Spleen (tissue), 11 donors: ENCODE measurements around the gene BAZ1A. TPM values are rescaled to one million over a fixed set of nuclear protein-coding genes. Genes with fewer than 3 reads are reported as not detected.
A peak's percentile ranks its signal among the peaks of the same experiment; 100 is the strongest.

Experiments
- DNase-seq: peaks from one replicate; pipeline ENCODE4 v3.0.0-alpha.2; 2020
- H3K27ac ChIP-seq, 8 donors: fragments of 200-600 bp; sonication (generic) in 7 of 8; 1 replicate in 4 of 8; 2 replicates in 4 of 8; pipeline versions ENCODE4 v1.5.0 to v1.8.0; 2016 to 2021; ENCODE audit warnings: inconsistent platforms in 4 of 8, mild to moderate bottlenecking in 4 of 8, moderate library complexity in 1 of 8
- H3K27me3 ChIP-seq, 7 donors: fragments of 200-600 bp; sonication (generic) in 6 of 7; replicated peaks in 1 of 7; 1 replicate in 4 of 7; 2 replicates in 3 of 7; pipeline versions ENCODE4 v1.5.0 to v1.8.0; 2016 to 2021; ENCODE audit warnings: inconsistent platforms in 3 of 7, mild to moderate bottlenecking in 1 of 7
- H3K36me3 ChIP-seq, 6 donors: fragments of 200-600 bp; sonication (generic) in 5 of 6; 1 replicate in 4 of 6; 2 replicates in 2 of 6; pipeline versions ENCODE4 v1.5.0 to v1.8.0; 2016 to 2021; ENCODE audit warnings: inconsistent platforms in 2 of 6
- H3K4me1 ChIP-seq, 6 donors: fragments of 200-600 bp; sonication (generic) in 5 of 6; 1 replicate in 3 of 6; 2 replicates in 3 of 6; pipeline versions ENCODE4 v1.5.0 to v1.8.0; 2016 to 2021; ENCODE audit warnings: inconsistent platforms in 3 of 6
- H3K4me3 ChIP-seq, 8 donors: fragments of 200-600 bp; sonication (generic) in 7 of 8; 1 replicate in 4 of 8; 2 replicates in 4 of 8; pipeline versions ENCODE4 v1.5.0 to v1.8.0; 2016 to 2021; ENCODE audit warnings: inconsistent platforms in 4 of 8, mild to moderate bottlenecking in 4 of 8, moderate library complexity in 2 of 8
- H3K9me3 ChIP-seq, 8 donors: fragments of 200-600 bp; sonication (generic) in 7 of 8; 1 replicate in 4 of 8; 2 replicates in 4 of 8; pipeline versions ENCODE4 v1.5.0 to v1.8.0; 2016 to 2021; ENCODE audit warnings: inconsistent platforms in 4 of 8
- CTCF ChIP-seq, 11 experiments: fragments of 200-600 bp in 7 of 11; fragments of 450-650 bp in 4 of 11; sonication (generic) in 4 of 11; IDR thresholded peaks in 8 of 11; conservative IDR thresholded peaks in 3 of 11; 1 replicate in 7 of 11; 2 replicates in 4 of 11; pipeline versions ENCODE4 v1.4.0 to v1.8.0; 2016 to 2021; ENCODE audit warnings: antibody characterized with exemption in 11 of 11, inconsistent platforms in 4 of 11, mild to moderate bottlenecking in 1 of 11
- POLR2A ChIP-seq, 3 donors: fragments of 450-650 bp; IDR thresholded peaks; one replicate each; pipeline ENCODE4 v1.5.1; 2017; ENCODE audit warnings: antibody characterized with exemption in 3 of 3, mild to moderate bottlenecking in 1 of 3
- POLR2AphosphoS5 ChIP-seq, 3 donors: sonication (generic); formaldehyde crosslinking; IDR thresholded peaks; one replicate each; pipeline ENCODE4 v1.5.1; 2017; ENCODE audit warnings: antibody characterized with exemption in 3 of 3
- WGBS, 5 donors: extraction: QIAGEN DNeasy Blood & Tissue Kit in 3 of 5; methylation state at CpG; one replicate each; pipeline versions ENCODE4 v1.1.5 to v1.1.7; 2013 to 2018; 5-methylcytosine and 5-hydroxymethylcytosine counted together
- intact Hi-C: fragments of 100-400 bp; cut with DNase I; formaldehyde crosslinking; loops from one replicate; pipeline ENCODE4 v1.15.0; 2023; ENCODE audit warnings: low total_unique reads
- polyA plus RNA-seq, 3 donors: library from polyadenylated mRNA; stranded (reverse); fragments of 200-250 nt; gene quantifications; one replicate each; pipeline ENCODE4 v1.2.1, GENCODE V29; 2013
- total RNA-seq, 7 donors: library from RNA; depleted of rRNA in 3 of 7; stranded (reverse); fragments of >200 nt in 3 of 7; fragmentation: NEBNext Ultra II Directional in 4 of 7; extraction: Animal tissue kit (Norgen Biotek cat#: 25700) in 4 of 7; gene quantifications; one replicate each; pipeline versions ENCODE4 v1.1.0 to v1.2.1, GENCODE V29; 2016 to 2021
- donor health status: healthy with polysubstance abuse.
- donor health status: DM: no; HTN: no; CAD: no; lungs with moderate emphysema.
- donor health status: DM: no; HTN: no; CAD: no.
- donor health status: Bipolar disorder and iron deficiency.
- donor health status: healthy.
- donor health status: DM: no; HTN: no; CAD: no.
- donor health status: DM: yes; HTN: yes; CAD: no.

BAZ1A gene
- total and polyA plus RNA-seq, 10 donors: 22.3 to 126 (median 64.5) TPM

GRCh38 chr14:34750670-34751069 is 124.5 kb downstream of the BAZ1A start:
- peaks cover 0 to 56% (median 26%) of the 10 kb centered on the region in 6 donors for H3K36me3 ChIP-seq
- no peaks in the 10 kb centered on the region for H3K9me3 ChIP-seq
- no peaks in the 10 kb centered on the region for H3K27me3 ChIP-seq
- no peak overlapping the region for H3K27ac ChIP-seq
- H3K4me3 ChIP-seq: no peak overlapping the region
- TF ChIP-seq POLR2AphosphoS5 (IDR thresholded peaks at IDR 0.05) (no peak), CTCF (IDR thresholded peaks at IDR 0.05 in 8 of 11, conservative IDR thresholded peaks at IDR 0.05 in 3 of 11) (no peak), POLR2A (IDR thresholded peaks at IDR 0.05) (no peak)
- no peak for DNase-seq
- no peaks in the 10 kb centered on the region for H3K4me1 ChIP-seq
- intact Hi-C loops: no loop called here

GRCh38 chr14:34750233-34750632 is 124.9 kb downstream of the BAZ1A start:
- H3K4me1 ChIP-seq: no peaks in the 10 kb centered on the region
- 93 to 98% (median 96%) methylated on average over 2 of the region's 2 CpGs for WGBS, 5 donors
- DNase-seq: no peak
- no peak overlapping the region for H3K4me3 ChIP-seq
- H3K36me3 ChIP-seq: peaks cover 0 to 52% (median 22%) of the 10 kb centered on the region in 6 donors
- H3K9me3 ChIP-seq: no peaks in the 10 kb centered on the region
- intact Hi-C loops: no loop called here
- H3K27me3 ChIP-seq: no peaks in the 10 kb centered on the region
- H3K27ac ChIP-seq: no peak overlapping the region
- TF ChIP-seq POLR2AphosphoS5 (IDR thresholded peaks at IDR 0.05): no peak
- TF ChIP-seq POLR2A (IDR thresholded peaks at IDR 0.05): no peak
- no peak for TF ChIP-seq CTCF (IDR thresholded peaks at IDR 0.05 in 8 of 11, conservative IDR thresholded peaks at IDR 0.05 in 3 of 11)

- no peak for DNase-seq
- Histone ChIP-seq H3K4me3 (no peak overlapping the region), H3K4me1 (no peaks in the 10 kb centered on the region), H3K36me3 (peaks cover 0 to 44% (median 15%) of the 10 kb centered on the region in 6 donors), H3K27ac (no peak overlapping the region), H3K9me3 (no peaks in the 10 kb centered on the region), H3K27me3 (no peaks in the 10 kb centered on the region)
- intact Hi-C loops: no loop called here
- TF ChIP-seq POLR2AphosphoS5 (IDR thresholded peaks at IDR 0.05): no peak
- no peak for TF ChIP-seq CTCF (IDR thresholded peaks at IDR 0.05 in 8 of 11, conservative IDR thresholded peaks at IDR 0.05 in 3 of 11)
- no peak for TF ChIP-seq POLR2A (IDR thresholded peaks at IDR 0.05)
- WGBS, 5 donors: 87 to 93% (median 91%) methylated on average over 6 of the region's 6 CpGs
Measured at GRCh38 chr14:34749408-34749807, 125.8 kb downstream of the BAZ1A start.

- TF ChIP-seq POLR2A (IDR thresholded peaks at IDR 0.05) (no peak), CTCF (IDR thresholded peaks at IDR 0.05 in 8 of 11, conservative IDR thresholded peaks at IDR 0.05 in 3 of 11) (no peak), POLR2AphosphoS5 (IDR thresholded peaks at IDR 0.05) (no peak)
- Histone ChIP-seq H3K27me3 (no peaks in the 10 kb centered on the region), H3K27ac (peak overlapping the region in 3 of 8 donors; percentile 22 to 40 (median 30)), H3K9me3 (peaks cover 0 to 7% (median 0%) of the 10 kb centered on the region in 8 donors), H3K4me3 (no peak overlapping the region), H3K4me1 (peaks cover 0 to 16% (median 4%) of the 10 kb centered on the region in 6 donors), H3K36me3 (no peaks in the 10 kb centered on the region)
- intact Hi-C loops: no loop called here
- 56 to 86% (median 73%) methylated on average over 8 of the region's 8 CpGs for WGBS, 5 donors
- no peak for DNase-seq
Measured at GRCh38 chr14:34742270-34743115, 132.7 kb downstream of the BAZ1A start.
